ENCODE results near the gene ZNF14. TPM values are rescaled to one million over a fixed set of nuclear protein-coding genes. Genes with fewer than 3 reads are reported as not detected.

The ZNF14 gene
- total RNA-seq (ENCODE audit: low replicate concordance) = 4.3 and 4.9 TPM in 2 replicates

GRCh38 chr19:19732579-19733501, at the start of gene ZNF14:
TSS of gene ZNF14 (minus strand) at chr19:19733112. CDS start at chr19:19732958, 154 bp downstream.

GRCh38 chr19:19668230-19669012, 64.5 kb downstream of the ZNF14 start, which contains the start of gene ZNF101:
TSS of gene ZNF101 (plus strand) at chr19:19668839. CDS start at chr19:19668964, 125 bp downstream.

GRCh38 chr19:19663256-19664120, 69.4 kb downstream of the ZNF14 start, which contains the start of gene ATP13A1:
TSS of gene ATP13A1 (minus strand) at chr19:19663676. CDS start at chr19:19663666, 10 bp downstream.

Other genes with a start within 250 kb of the ZNF14 start
- 1.5 and 2.9 TPM in 2 replicates for gene TSSK6, start 217.6 kb downstream of the ZNF14 start, total RNA-seq (ENCODE audit: low replicate concordance)
- gene NDUFA13, start 216.9 kb downstream of the ZNF14 start, total RNA-seq (ENCODE audit: low replicate concordance) = 440 and 987 TPM in 2 replicates
- gene YJEFN3, start 204.2 kb downstream of the ZNF14 start, total RNA-seq (ENCODE audit: low replicate concordance) = 0.12 and 0.15 TPM in 2 replicates
- gene CILP2, start 194.8 kb downstream of the ZNF14 start, total RNA-seq (ENCODE audit: low replicate concordance) = 0.08 and 0.12 TPM in 2 replicates
- 3.2 TPM in 1 of 2 replicates, not detected in the other for gene PBX4, start 114.4 kb downstream of the ZNF14 start, total RNA-seq (ENCODE audit: low replicate concordance)
- gene LPAR2, start 104.9 kb downstream of the ZNF14 start, total RNA-seq (ENCODE audit: low replicate concordance) = 0.83 and 1.9 TPM in 2 replicates
- 1.4 and 4.7 TPM in 2 replicates for gene GMIP, start 89.5 kb downstream of the ZNF14 start, total RNA-seq (ENCODE audit: low replicate concordance)
- gene ATP13A1, start 69.4 kb downstream of the ZNF14 start, total RNA-seq (ENCODE audit: low replicate concordance) = 20.6 and 30.0 TPM in 2 replicates
- 2.7 and 5.3 TPM in 2 replicates for gene ZNF101, start 64.3 kb downstream of the ZNF14 start, total RNA-seq (ENCODE audit: low replicate concordance)
- gene ZNF506, start 88.6 kb upstream of the ZNF14 start, total RNA-seq (ENCODE audit: low replicate concordance) = 7.6 and 7.8 TPM in 2 replicates
- 1.1 and 2.7 TPM in 2 replicates for gene ZNF253, start 132.8 kb upstream of the ZNF14 start, total RNA-seq (ENCODE audit: low replicate concordance)
- gene ZNF93, start 167.8 kb upstream of the ZNF14 start, total RNA-seq (ENCODE audit: low replicate concordance) = 1.5 and 3.2 TPM in 2 replicates

All from smooth muscle cell of the coronary artery (primary cell).